Hepatocyte (in vitro differentiated cells): ENCODE measurements around the gene PDE4D. TPM values are rescaled to one million over a fixed set of nuclear protein-coding genes. Genes with fewer than 3 reads are reported as not detected.

Experiments used
- DNase-seq: peaks from one replicate; pipeline ENCODE4 v3.0.0-alpha.2; 2016; ENCODE audit warnings: low spot score
- H2AFZ ChIP-seq: fragments of 200-600 bp; sonication (generic); 2 replicates; pipeline ENCODE4 v1.6.0; 2016; ENCODE audit warnings: antibody characterized with exemption, mild to moderate bottlenecking
- H3K27ac ChIP-seq: fragments of 200-600 bp; sonication (generic); 2 replicates; pipeline ENCODE4 v1.5.1; 2016; ENCODE audit warnings: mild to moderate bottlenecking
- H3K27me3 ChIP-seq: fragments of 200-600 bp; sonication (generic); 2 replicates; pipeline ENCODE4 v1.6.1; 2016
- H3K36me3 ChIP-seq: fragments of 200-600 bp; sonication (generic); replicated peaks from 2 replicates; pipeline ENCODE4 v1.5.1; 2016; ENCODE audit warnings: low read depth; ENCODE audit not compliant: insufficient read depth
- H3K4me1 ChIP-seq: fragments of 200-600 bp; sonication (generic); 2 replicates; pipeline ENCODE4 v1.5.1; 2016; ENCODE audit warnings: mild to moderate bottlenecking, moderate library complexity; ENCODE audit not compliant: insufficient read depth
- H3K4me2 ChIP-seq: fragments of 200-600 bp; sonication (generic); 2 replicates; pipeline ENCODE4 v1.6.0; 2016
- H3K4me3 ChIP-seq: fragments of 200-600 bp; sonication (generic); 2 replicates; pipeline ENCODE4 v1.5.1; 2016; ENCODE audit warnings: mild to moderate bottlenecking
- H3K79me2 ChIP-seq: fragments of 200-600 bp; sonication (generic); 2 replicates; pipeline ENCODE4 v1.6.0; 2017; ENCODE audit warnings: mild to moderate bottlenecking
- H3K9me2 ChIP-seq: fragments of 200-600 bp; sonication (generic); replicated peaks from 2 replicates; pipeline ENCODE4 v1.6.0; 2017; ENCODE audit warnings: mild to moderate bottlenecking; ENCODE audit not compliant: insufficient read depth
- H3K9me3 ChIP-seq: fragments of 200-600 bp; sonication (generic); 2 replicates; pipeline ENCODE4 v1.5.1; 2016; ENCODE audit warnings: low read depth, mild to moderate bottlenecking
- H4K20me1 ChIP-seq: fragments of 200-600 bp; sonication (generic); 2 replicates; pipeline ENCODE4 v1.6.0; 2016; ENCODE audit warnings: mild to moderate bottlenecking; ENCODE audit not compliant: insufficient read depth, poor library complexity, severe bottlenecking
- EZH2 ChIP-seq: fragments of 200-600 bp; sonication (generic); IDR thresholded peaks from 2 replicates; pipeline ENCODE4 v1.6.1; 2016; ENCODE audit warnings: antibody characterized with exemption, mild to moderate bottlenecking, borderline replicate concordance
- EZH2phosphoT487 ChIP-seq: fragments of 200-600 bp; sonication (generic); IDR thresholded peaks from one replicate; pipeline ENCODE4 v1.6.1; 2018; ENCODE audit warnings: antibody characterized with exemption, mild to moderate bottlenecking, low read depth, moderate library complexity; ENCODE audit not compliant: unreplicated experiment, severe bottlenecking
- WGBS: methylation state at CpG from one replicate; pipeline ENCODE4 v1.1.6; 2016; ENCODE audit warnings: low lambda C conversion rate; ENCODE audit errors: missing lambda C conversion rate; 5-methylcytosine and 5-hydroxymethylcytosine counted together
- microRNA counts: library from miRNA; unstranded; fragments of <30 nt; microRNA quantifications from one replicate; lab custom pipeline; 2017
- microRNA-seq: library from miRNA; unstranded; fragments of <30 nt; microRNA quantifications from one replicate; pipeline ENCODE4, GENCODE V29; 2017
- polyA plus RNA-seq: library from polyadenylated mRNA; unstranded; fragments of >200 nt; fragmentation: Nextera tagmentation; extraction: Ambion mirVana; gene quantifications from 2 replicates; pipeline ENCODE4 v1.2.1, GENCODE V29; 2016
- small RNA-seq: library from RNA; depleted of rRNA; stranded (forward); fragments of <200 nt; gene quantifications from one replicate; pipeline ENCODE3, GENCODE V24; 2014
- total RNA-seq: library from RNA; depleted of rRNA; stranded (reverse); fragments of >200 nt; gene quantifications from 2 replicates; pipeline ENCODE4 v1.2.3, GENCODE V29; 2014
- TF ChIP-seq, protein P1 (sequence below): fragments of 200-600 bp; sonication (generic); IDR thresholded peaks from 2 replicates; pipeline ENCODE4 v1.5.1; 2016; ENCODE audit warnings: antibody characterized with exemption, mild to moderate bottlenecking; ENCODE audit not compliant: poor library complexity

Gene PDE4D
- total and polyA plus RNA-seq, 2 experiments from 2014 or later: 14.5 to 45.2 TPM

GRCh38 chr5:58922461-58923171 lies 970.9 kb downstream of the PDE4D start:
- H3K4me2 ChIP-seq: no peak overlapping the region
- H3K9me3 ChIP-seq: no peaks in the 10 kb centered on the region
- H3K4me1 ChIP-seq: no peaks in the 10 kb centered on the region
- H3K27ac ChIP-seq: no peak overlapping the region
- WGBS: 89% methylated on average over 15 of the region's 15 CpGs
- TF ChIP-seq EZH2phosphoT487 (no peak), EZH2 (no peak)
- TF ChIP-seq, protein P1, sequence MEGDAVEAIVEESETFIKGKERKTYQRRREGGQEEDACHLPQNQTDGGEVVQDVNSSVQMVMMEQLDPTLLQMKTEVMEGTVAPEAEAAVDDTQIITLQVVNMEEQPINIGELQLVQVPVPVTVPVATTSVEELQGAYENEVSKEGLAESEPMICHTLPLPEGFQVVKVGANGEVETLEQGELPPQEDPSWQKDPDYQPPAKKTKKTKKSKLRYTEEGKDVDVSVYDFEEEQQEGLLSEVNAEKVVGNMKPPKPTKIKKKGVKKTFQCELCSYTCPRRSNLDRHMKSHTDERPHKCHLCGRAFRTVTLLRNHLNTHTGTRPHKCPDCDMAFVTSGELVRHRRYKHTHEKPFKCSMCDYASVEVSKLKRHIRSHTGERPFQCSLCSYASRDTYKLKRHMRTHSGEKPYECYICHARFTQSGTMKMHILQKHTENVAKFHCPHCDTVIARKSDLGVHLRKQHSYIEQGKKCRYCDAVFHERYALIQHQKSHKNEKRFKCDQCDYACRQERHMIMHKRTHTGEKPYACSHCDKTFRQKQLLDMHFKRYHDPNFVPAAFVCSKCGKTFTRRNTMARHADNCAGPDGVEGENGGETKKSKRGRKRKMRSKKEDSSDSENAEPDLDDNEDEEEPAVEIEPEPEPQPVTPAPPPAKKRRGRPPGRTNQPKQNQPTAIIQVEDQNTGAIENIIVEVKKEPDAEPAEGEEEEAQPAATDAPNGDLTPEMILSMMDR: no peak
- H4K20me1 ChIP-seq: no peaks in the 10 kb centered on the region
- H3K36me3 ChIP-seq: no peaks in the 10 kb centered on the region
- no peaks in the 10 kb centered on the region for H3K79me2 ChIP-seq
- H3K27me3 ChIP-seq: no peaks in the 10 kb centered on the region
- H2AFZ ChIP-seq: no peak overlapping the region
- H3K9me2 ChIP-seq: no peaks in the 10 kb centered on the region
- DNase-seq: no peak
- H3K4me3 ChIP-seq: no peak overlapping the region

GRCh38 chr5:58921159-58921558 lies 972.4 kb downstream of the PDE4D start:
- H3K27me3 ChIP-seq: no peaks in the 10 kb centered on the region
- no peaks in the 10 kb centered on the region for H3K36me3 ChIP-seq
- DNase-seq: no peak
- H3K4me1 ChIP-seq: no peaks in the 10 kb centered on the region
- H3K4me3 ChIP-seq: no peak overlapping the region
- no peaks in the 10 kb centered on the region for H4K20me1 ChIP-seq
- H3K4me2 ChIP-seq: no peak overlapping the region
- no peak overlapping the region for H3K27ac ChIP-seq
- 41% methylated on average over 1 of the region's 1 CpG for WGBS
- H2AFZ ChIP-seq: no peak overlapping the region
- no peaks in the 10 kb centered on the region for H3K9me3 ChIP-seq
- H3K79me2 ChIP-seq: no peaks in the 10 kb centered on the region
- no peaks in the 10 kb centered on the region for H3K9me2 ChIP-seq
- TF ChIP-seq EZH2phosphoT487: no peak
- TF ChIP-seq, protein P1: no peak

DNA sequence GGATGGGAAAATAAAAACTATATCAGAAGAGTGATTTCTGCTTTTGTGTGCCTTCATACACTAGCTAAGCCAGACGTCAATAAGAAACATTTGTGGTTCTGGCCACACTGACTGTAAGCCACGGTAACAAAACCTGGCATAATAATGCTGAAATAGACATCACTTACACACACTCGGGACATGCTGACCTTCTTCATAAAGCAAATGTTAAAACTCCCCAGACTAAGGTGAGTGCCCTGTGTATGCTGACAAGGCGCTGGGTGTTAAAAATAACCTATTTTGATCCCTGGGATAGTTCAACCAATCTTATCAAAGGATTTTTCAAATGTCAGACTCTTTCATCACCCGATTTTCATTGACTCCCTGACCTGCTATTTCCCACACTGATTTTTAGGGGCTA lies 973.7 kb downstream of the PDE4D start:
- no peaks in the 10 kb centered on the region for H3K27me3 ChIP-seq
- H3K36me3 ChIP-seq: no peaks in the 10 kb centered on the region
- H3K27ac ChIP-seq: no peak overlapping the region
- no peaks in the 10 kb centered on the region for H3K4me1 ChIP-seq
- no peaks in the 10 kb centered on the region for H3K9me3 ChIP-seq
- no peak overlapping the region for H3K4me3 ChIP-seq
- no peak overlapping the region for H2AFZ ChIP-seq
- TF ChIP-seq EZH2: no peak
- no peak for TF ChIP-seq EZH2phosphoT487
- TF ChIP-seq, protein P1: no peak
- no peaks in the 10 kb centered on the region for H4K20me1 ChIP-seq
- no peaks in the 10 kb centered on the region for H3K79me2 ChIP-seq
- H3K4me2 ChIP-seq: no peak overlapping the region
- 76% methylated on average over 5 of the region's 5 CpGs for WGBS
- H3K9me2 ChIP-seq: no peaks in the 10 kb centered on the region
- DNase-seq: no peak

MicroRNAs encoded within 50 kb of the gene (microRNA counts, 767-probe panel; counts per million panel counts)
- microRNA hsa-miR-582-3p (lab: Ali Mortazavi, UCI) (5,081 counts per million, percentile 19 among the panel's probes with 10 or more counts), microRNA hsa-miR-582-5p (lab: Ali Mortazavi, UCI) (not detected)

Small RNAs within 50 kb of the gene (microRNA-seq; reads per million reads assigned to microRNA genes)
- 51.0 reads per million, percentile 52 among the genes with 10 or more reads in this experiment for gene MIR582

Small RNAs within 50 kb of the gene (small RNA-seq; reads per million reads assigned to genes)
- 12.1 reads per million, percentile 95 among the genes with 10 or more reads in this experiment for gene MIR582
